H9 (cell line): ENCODE data around the gene MED8. TPM values are rescaled to one million over a fixed set of nuclear protein-coding genes. Genes with fewer than 3 reads are reported as not detected.

Experiments
- DNase-seq: peaks from one replicate; pipeline ENCODE4 v3.0.0-alpha.2; 2017
- H2AFZ ChIP-seq: one replicate; pipeline ENCODE4 v1.6.1; 2013; ENCODE audit warnings: mild to moderate bottlenecking, low read length, control low read depth, moderate library complexity
- H2AK5ac ChIP-seq: 2 replicates; pipeline ENCODE4 v1.6.1; 2013; ENCODE audit warnings: low read length, control low read depth, mixed read lengths; ENCODE audit not compliant: insufficient read length
- H2BK120ac ChIP-seq: one replicate; pipeline ENCODE4 v1.6.1; 2013; ENCODE audit warnings: low read depth, mild to moderate bottlenecking, low read length, control low read depth, inconsistent platforms; ENCODE audit not compliant: poor library complexity, severe bottlenecking
- H2BK12ac ChIP-seq: 2 replicates; pipeline ENCODE4 v1.6.1; 2013; ENCODE audit warnings: low read length, control low read depth, mixed read lengths, low read depth; ENCODE audit not compliant: insufficient read length
- H2BK15ac ChIP-seq: 2 replicates; pipeline ENCODE4 v1.6.1; 2013; ENCODE audit warnings: low read depth, low read length, control low read depth
- H2BK20ac ChIP-seq: one replicate; pipeline ENCODE4 v1.6.1; 2013; ENCODE audit warnings: low read depth, mild to moderate bottlenecking, low read length, control low read depth, inconsistent platforms; ENCODE audit not compliant: poor library complexity, severe bottlenecking
- H2BK5ac ChIP-seq: 2 replicates; pipeline ENCODE4 v1.6.1; 2013; ENCODE audit warnings: low read length, control low read depth, mixed read lengths; ENCODE audit not compliant: insufficient read length
- H3K14ac ChIP-seq: 2 replicates; pipeline ENCODE4 v1.6.1; 2013; ENCODE audit warnings: low read length, control low read depth; ENCODE audit not compliant: insufficient read depth
- H3K18ac ChIP-seq: 2 replicates; pipeline ENCODE4 v1.6.1; 2013; ENCODE audit warnings: low read depth, mild to moderate bottlenecking, mixed read lengths, low read length, control low read depth; ENCODE audit not compliant: insufficient read length
- H3K23ac ChIP-seq: 2 replicates; pipeline ENCODE4 v1.6.1; 2013; ENCODE audit warnings: low read length, control low read depth, mixed read lengths, low read depth; ENCODE audit not compliant: insufficient read length
- H3K23me2 ChIP-seq: 2 replicates; pipeline ENCODE4 v1.6.1; 2013; ENCODE audit warnings: low read depth, mild to moderate bottlenecking, mixed read lengths, low read length, control low read depth; ENCODE audit not compliant: insufficient read length, poor library complexity, severe bottlenecking
- H3K27ac ChIP-seq: 2 replicates; pipeline ENCODE4 v1.5.1; 2013; ENCODE audit warnings: low read length, control low read depth, mixed read lengths, low read depth; ENCODE audit not compliant: insufficient read length
- H3K27me3 ChIP-seq: 2 replicates; pipeline ENCODE4 v1.6.1; 2013; ENCODE audit warnings: low read length, control low read depth, inconsistent platforms; ENCODE audit not compliant: insufficient read depth
- H3K4ac ChIP-seq: 2 replicates; pipeline ENCODE4 v1.6.1; 2013; ENCODE audit warnings: low read depth, mild to moderate bottlenecking, control low read depth, inconsistent platforms, low read length, moderate library complexity
- H3K4me1 ChIP-seq: 2 replicates; pipeline ENCODE4 v1.6.1; 2013; ENCODE audit warnings: low read length, control low read depth, inconsistent platforms; ENCODE audit not compliant: insufficient read depth
- H3K4me2 ChIP-seq: 2 replicates; pipeline ENCODE4 v1.6.1; 2013; ENCODE audit warnings: low read length, control low read depth, mixed read lengths; ENCODE audit not compliant: insufficient read length, insufficient read depth
- H3K56ac ChIP-seq: 2 replicates; pipeline ENCODE4 v1.6.1; 2013; ENCODE audit warnings: low read depth, mild to moderate bottlenecking, mixed read lengths, low read length, control low read depth; ENCODE audit not compliant: insufficient read length
- H3K79me1 ChIP-seq: 2 replicates; pipeline ENCODE4 v1.6.1; 2013; ENCODE audit warnings: low read depth, mild to moderate bottlenecking, moderate library complexity, low read length, control low read depth, inconsistent platforms; ENCODE audit not compliant: insufficient read depth, poor library complexity, severe bottlenecking
- H3K79me2 ChIP-seq: 2 replicates; pipeline ENCODE4 v1.6.1; 2013; ENCODE audit warnings: low read length, control low read depth, inconsistent platforms; ENCODE audit not compliant: insufficient read depth
- H3K9ac ChIP-seq: 2 replicates; pipeline ENCODE4 v1.6.1; 2013; ENCODE audit warnings: low read length, control low read depth, mixed read lengths; ENCODE audit not compliant: insufficient read length; ENCODE audit errors: extremely low read depth
- H3K9me3 ChIP-seq: one replicate; pipeline ENCODE4 v1.6.1; 2013; ENCODE audit warnings: low read depth, low read length, inconsistent platforms; ENCODE audit not compliant: control insufficient read depth
- H3T11ph ChIP-seq: one replicate; pipeline ENCODE4 v1.6.1; 2013; ENCODE audit warnings: mild to moderate bottlenecking, low read length, control low read depth, inconsistent platforms
- H4K20me1 ChIP-seq: one replicate; pipeline ENCODE4 v1.6.1; 2013; ENCODE audit not compliant: control insufficient read depth, insufficient read length, insufficient read depth
- H4K5ac ChIP-seq: 2 replicates; pipeline ENCODE4 v1.6.1; 2013; ENCODE audit warnings: low read depth, mild to moderate bottlenecking, mixed read lengths, low read length, control low read depth; ENCODE audit not compliant: insufficient read length
- H4K8ac ChIP-seq: replicated peaks from 2 replicates; pipeline ENCODE4 v1.6.1; 2013; ENCODE audit warnings: low read length, control low read depth, mixed read lengths, low read depth; ENCODE audit not compliant: insufficient read length
- H4K91ac ChIP-seq: 2 replicates; pipeline ENCODE4 v1.6.1; 2013; ENCODE audit warnings: low read depth, mild to moderate bottlenecking, moderate library complexity, mixed read lengths, low read length, control low read depth; ENCODE audit not compliant: insufficient read length
- H3K27ac Mint-ChIP-seq, 3 experiments: 2 replicates in 2 of 3; 3 replicates in 1 of 3; pipeline ENCODE4 v1.8.0; 2020 to 2021; ENCODE audit warnings: mixed read lengths in 3 of 3, mild to moderate bottlenecking in 1 of 3, moderate library complexity in 1 of 3
- H3K27me3 Mint-ChIP-seq: 2 replicates; pipeline ENCODE4 v1.8.0; 2021; ENCODE audit warnings: low read depth, mild to moderate bottlenecking, moderate library complexity, mixed read lengths
- H3K36me3 Mint-ChIP-seq, 3 experiments: 2 replicates in 2 of 3; 3 replicates in 1 of 3; pipeline ENCODE4 v1.8.0; 2020 to 2021; ENCODE audit warnings: low read depth in 3 of 3, mixed read lengths in 3 of 3; ENCODE audit not compliant: insufficient read depth in 1 of 3
- H3K4me1 Mint-ChIP-seq, 2 experiments: 2 replicates each; pipeline ENCODE4 v1.8.0; 2020; ENCODE audit warnings: mixed read lengths in 2 of 2
- H3K4me3 Mint-ChIP-seq, 2 experiments: 2 replicates in 1 of 2; 3 replicates in 1 of 2; pipeline ENCODE4 v1.8.0; 2020 to 2021; ENCODE audit warnings: mild to moderate bottlenecking in 2 of 2, mixed read lengths in 2 of 2, moderate library complexity in 1 of 2
- H3K9me3 Mint-ChIP-seq, 2 experiments: 2 replicates in 1 of 2; 3 replicates in 1 of 2; pipeline ENCODE4 v1.8.0; 2020; ENCODE audit warnings: mild to moderate bottlenecking in 2 of 2, mixed read lengths in 2 of 2, moderate library complexity in 1 of 2
- CTCF ChIP-seq: fragments of 200-600 bp; sonication (generic); conservative IDR thresholded peaks from 3 replicates; pipeline ENCODE4 v1.8.0; 2021; ENCODE audit warnings: antibody characterized with exemption, mild to moderate bottlenecking
- WGBS: extraction: QIAGEN DNeasy Blood & Tissue Kit; methylation state at CpG from one replicate; pipeline ENCODE4 v1.1.7; 2013; ENCODE audit warnings: missing lambda C conversion rate, low lambda C conversion rate, mixed read lengths; ENCODE audit not compliant: insufficient read length; ENCODE audit errors: extremely low coverage; 5-methylcytosine and 5-hydroxymethylcytosine counted together
- total RNA-seq: library from RNA; stranded (reverse); gene quantifications from 2 replicates; pipeline ENCODE4 v1.2.1, GENCODE V29; 2021

MED8 gene
- total RNA-seq, 1 experiment from 2014 or later: 23.0 TPM

- Histone ChIP-seq H3K9me3 (no peaks in the 10 kb centered on the region), H2AK5ac (no peak overlapping the region), H3K4me1 (no peaks in the 10 kb centered on the region), H3K56ac (no peak overlapping the region), H2AFZ (no peak overlapping the region), H3K79me2 (no peaks in the 10 kb centered on the region), H3K18ac (no peak overlapping the region), H2BK120ac (no peak overlapping the region), H2BK5ac (no peak overlapping the region), H3T11ph (no peak overlapping the region), H2BK15ac (no peak overlapping the region), H4K5ac (no peak overlapping the region), H4K91ac (no peak overlapping the region), H3K4me2 (no peak overlapping the region), H3K27me3 (no peaks in the 10 kb centered on the region), H3K14ac (no peak overlapping the region), H3K23ac (no peak overlapping the region), H3K23me2 (no peaks in the 10 kb centered on the region), H2BK20ac (no peak overlapping the region), H4K20me1 (no peaks in the 10 kb centered on the region), H4K8ac (no peak overlapping the region), H2BK12ac (no peak overlapping the region), H3K4ac (no peak overlapping the region), H3K27ac (no peak overlapping the region), H3K79me1 (no peaks in the 10 kb centered on the region), H3K9ac (no peak overlapping the region)
- no peaks in the 10 kb centered on the region for H3K27me3 Mint-ChIP-seq
- H3K4me3 Mint-ChIP-seq: no peak overlapping the region
- H3K4me1 Mint-ChIP-seq: no peaks in the 10 kb centered on the region
- no peak for DNase-seq
- no peaks in the 10 kb centered on the region for H3K9me3 Mint-ChIP-seq
- TF ChIP-seq CTCF: no peak
- WGBS: no CpG with 5 or more reads among the region's 9 CpGs
- H3K36me3 Mint-ChIP-seq: peaks cover 20 to 72% (median 65%) of the 10 kb centered on the region in 3 experiments; a peak in 6 of 7 replicates
- H3K27ac Mint-ChIP-seq: no peak overlapping the region
These were observed 42.1 kb upstream of the MED8 start for GRCh38 chr1:43431676-43432075.
